Neural cell (in vitro differentiated cells): Measurements from ENCODE around the gene ARHGEF19. TPM values are rescaled to one million over a fixed set of nuclear protein-coding genes. Genes with fewer than 3 reads are reported as not detected.
"Not testable (repeated sequence)": the region's sequence is repeated elsewhere in the genome, so short reads cannot be mapped to it uniquely, and the experiment has no call there.

Experiments used
- H2AFZ ChIP-seq: fragments of 200-600, 300-800 bp; sonication (generic), shearing (Covaris generic); 2 replicates; pipeline ENCODE4 v1.6.0; 2014; ENCODE audit warnings: low read depth, mild to moderate bottlenecking, antibody characterized with exemption, low read length, moderate library complexity
- H3F3A ChIP-seq: fragments of 200-600 bp; shearing (Covaris generic); 2 replicates; pipeline ENCODE4 v1.6.1; 2016; ENCODE audit warnings: mild to moderate bottlenecking, moderate library complexity, mixed read lengths, antibody characterized with exemption, low read length; ENCODE audit not compliant: insufficient read depth, poor library complexity, severe bottlenecking
- H3K27ac ChIP-seq: fragments of 200-600, 300-800 bp; sonication (generic), shearing (Covaris generic); 2 replicates; pipeline ENCODE4 v1.5.1; 2014; ENCODE audit warnings: mild to moderate bottlenecking, low read length, moderate library complexity
- H3K27me3 ChIP-seq: fragments of 300-800, 200-600 bp; sonication (generic), shearing (Covaris generic); 2 replicates; pipeline ENCODE4 v1.6.0; 2014; ENCODE audit warnings: mild to moderate bottlenecking, low read depth, low read length, moderate library complexity; ENCODE audit not compliant: insufficient read depth
- H3K36me3 ChIP-seq: fragments of 300-800, 200-600 bp; sonication (generic), shearing (Covaris generic); 2 replicates; pipeline ENCODE4 v1.5.1; 2014; ENCODE audit warnings: mild to moderate bottlenecking, antibody characterized with exemption, low read length, moderate library complexity; ENCODE audit not compliant: insufficient read depth
- H3K4me2 ChIP-seq: fragments of 300-800, 200-600 bp; sonication (generic), shearing (Covaris generic); 2 replicates; pipeline ENCODE4 v1.6.0; 2014; ENCODE audit warnings: mild to moderate bottlenecking, low read length
- H3K4me3 ChIP-seq: fragments of 300-800, 200-600 bp; sonication (generic), shearing (Covaris generic); 2 replicates; pipeline ENCODE4 v1.5.1; 2014; ENCODE audit warnings: mild to moderate bottlenecking, low read length, moderate library complexity
- H3K79me2 ChIP-seq: fragments of 200-600 bp; shearing (Covaris generic); replicated peaks from 2 replicates; pipeline ENCODE4 v1.6.0; 2014; ENCODE audit warnings: mild to moderate bottlenecking, low read length, moderate library complexity; ENCODE audit not compliant: insufficient read depth
- H3K9ac ChIP-seq: fragments of 300-800, 200-600 bp; sonication (generic), shearing (Covaris generic); 2 replicates; pipeline ENCODE4 v1.6.1; 2016; ENCODE audit warnings: mild to moderate bottlenecking, low read length, mixed read lengths
- H3K9me2 ChIP-seq: fragments of 200-600 bp; shearing (Covaris generic); 2 replicates; pipeline ENCODE4 v1.6.1; 2016; ENCODE audit warnings: mild to moderate bottlenecking, low read length, mixed read lengths; ENCODE audit not compliant: insufficient read depth
- H3K9me3 ChIP-seq: fragments of 200-600, 300-800 bp; sonication (generic), shearing (Covaris generic); 2 replicates; pipeline ENCODE4 v1.6.1; 2016; ENCODE audit warnings: mild to moderate bottlenecking, mixed run types, low read length, moderate library complexity, mixed read lengths
- H4K20me1 ChIP-seq: fragments of 200-600 bp; shearing (Covaris generic); 2 replicates; pipeline ENCODE4 v1.6.1; 2016; ENCODE audit warnings: mild to moderate bottlenecking, mixed run types; ENCODE audit not compliant: insufficient read depth
- EP300 ChIP-seq: fragments of 450-650 bp; conservative IDR thresholded peaks from 2 replicates; pipeline ENCODE4 v1.6.1; 2014; ENCODE audit warnings: antibody characterized with exemption, mild to moderate bottlenecking, moderate library complexity; ENCODE audit not compliant: poor library complexity, severe bottlenecking
- EZH2 ChIP-seq: fragments of 200-600, 300-800 bp; shearing (Covaris generic), sonication (generic); IDR thresholded peaks from 2 replicates; pipeline ENCODE4 v1.6.1; 2014; ENCODE audit warnings: antibody characterized with exemption, low read length, borderline replicate concordance, mild to moderate bottlenecking; ENCODE audit not compliant: insufficient read depth, poor library complexity, severe bottlenecking
- MXI1 ChIP-seq: fragments of 450-650 bp; conservative IDR thresholded peaks from 2 replicates; pipeline ENCODE4 v1.6.1; 2014; ENCODE audit warnings: antibody characterized with exemption, mild to moderate bottlenecking; ENCODE audit not compliant: poor library complexity, severe bottlenecking
- POLR2AphosphoS5 ChIP-seq: IDR thresholded peaks from 2 replicates; pipeline ENCODE4 v1.6.1; 2012
- RAD21 ChIP-seq: fragments of 450-650 bp; conservative IDR thresholded peaks from 2 replicates; pipeline ENCODE4 v1.6.1; 2014; ENCODE audit warnings: antibody characterized with exemption, mild to moderate bottlenecking, moderate library complexity
- SMC3 ChIP-seq: fragments of 450-650 bp; conservative IDR thresholded peaks from 2 replicates; pipeline ENCODE4 v1.6.1; 2014; ENCODE audit warnings: antibody characterized with exemption, mild to moderate bottlenecking, moderate library complexity; ENCODE audit not compliant: poor library complexity
- TAF1 ChIP-seq: IDR thresholded peaks from 2 replicates; pipeline ENCODE4 v1.6.1; 2012; ENCODE audit warnings: low read depth
- polyA plus RNA-seq: library from polyadenylated mRNA; depleted of rRNA; stranded (reverse); fragments of >200 nt; gene quantifications from 2 replicates; pipeline ENCODE4 v1.2.3, GENCODE V29; 2014
- TF ChIP-seq, protein P1 (sequence below): IDR thresholded peaks from 2 replicates; pipeline ENCODE4 v1.6.1; 2012; ENCODE audit warnings: borderline replicate concordance
- TF ChIP-seq, protein P2 (sequence below): fragments of 450-650 bp; IDR thresholded peaks from 2 replicates; pipeline ENCODE4 v1.5.1; 2014; ENCODE audit warnings: antibody characterized with exemption, mild to moderate bottlenecking, moderate library complexity; ENCODE audit not compliant: poor library complexity, severe bottlenecking

The ARHGEF19 gene
- polyA plus RNA-seq, 1 donor from 2014 or later, result 0.93 TPM

DNA sequence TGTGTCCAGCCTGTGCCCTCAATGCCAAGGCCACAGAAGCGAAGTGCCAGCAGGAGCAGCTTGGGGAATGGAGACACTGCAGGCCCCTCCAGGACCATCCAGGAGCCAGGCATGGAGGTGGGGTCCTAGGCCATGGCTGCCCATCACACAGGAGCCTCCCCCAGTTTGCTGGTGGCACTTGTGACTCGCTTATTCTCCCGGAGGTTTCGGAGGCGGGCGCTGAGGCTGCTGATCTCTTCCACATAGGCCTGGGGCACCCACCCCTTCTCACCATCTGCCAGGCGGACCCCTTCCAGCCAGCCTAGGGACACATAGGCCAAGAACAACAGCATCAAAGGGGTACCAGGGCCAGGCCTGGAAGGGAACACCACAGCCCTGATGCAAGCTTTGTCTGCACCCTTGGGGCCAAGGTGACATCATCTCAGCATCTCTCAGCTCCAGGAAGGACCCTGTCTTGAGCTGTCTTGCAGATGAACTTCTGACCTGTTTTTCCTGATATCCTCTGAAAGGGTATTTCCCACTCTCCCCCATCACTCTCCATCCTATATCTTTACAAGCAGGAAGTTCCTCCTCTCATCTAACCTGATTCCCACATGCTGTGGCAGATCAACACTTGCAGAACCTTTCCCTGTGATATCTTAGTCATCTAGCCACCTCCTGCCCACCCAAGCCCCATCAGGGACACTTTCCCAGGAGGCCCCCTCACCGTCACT is 13.9 kb downstream of the ARHGEF19 start:
- no peak overlapping the region for H2AFZ ChIP-seq
- no peaks in the 10 kb centered on the region for H3F3A ChIP-seq
- no peaks in the 10 kb centered on the region for H4K20me1 ChIP-seq
- H3K4me3 ChIP-seq, result no peak overlapping the region
- H3K9ac ChIP-seq, result no peak overlapping the region
- H3K79me2 ChIP-seq, result no peaks in the 10 kb centered on the region
- no peaks in the 10 kb centered on the region for H3K9me3 ChIP-seq
- TF ChIP-seq MXI1 (no peak), EP300 (no peak), EZH2 (no peak), RAD21 (no peak), SMC3 (no peak), POLR2AphosphoS5 (no peak), TAF1 (no peak)
- TF ChIP-seq, protein P1, sequence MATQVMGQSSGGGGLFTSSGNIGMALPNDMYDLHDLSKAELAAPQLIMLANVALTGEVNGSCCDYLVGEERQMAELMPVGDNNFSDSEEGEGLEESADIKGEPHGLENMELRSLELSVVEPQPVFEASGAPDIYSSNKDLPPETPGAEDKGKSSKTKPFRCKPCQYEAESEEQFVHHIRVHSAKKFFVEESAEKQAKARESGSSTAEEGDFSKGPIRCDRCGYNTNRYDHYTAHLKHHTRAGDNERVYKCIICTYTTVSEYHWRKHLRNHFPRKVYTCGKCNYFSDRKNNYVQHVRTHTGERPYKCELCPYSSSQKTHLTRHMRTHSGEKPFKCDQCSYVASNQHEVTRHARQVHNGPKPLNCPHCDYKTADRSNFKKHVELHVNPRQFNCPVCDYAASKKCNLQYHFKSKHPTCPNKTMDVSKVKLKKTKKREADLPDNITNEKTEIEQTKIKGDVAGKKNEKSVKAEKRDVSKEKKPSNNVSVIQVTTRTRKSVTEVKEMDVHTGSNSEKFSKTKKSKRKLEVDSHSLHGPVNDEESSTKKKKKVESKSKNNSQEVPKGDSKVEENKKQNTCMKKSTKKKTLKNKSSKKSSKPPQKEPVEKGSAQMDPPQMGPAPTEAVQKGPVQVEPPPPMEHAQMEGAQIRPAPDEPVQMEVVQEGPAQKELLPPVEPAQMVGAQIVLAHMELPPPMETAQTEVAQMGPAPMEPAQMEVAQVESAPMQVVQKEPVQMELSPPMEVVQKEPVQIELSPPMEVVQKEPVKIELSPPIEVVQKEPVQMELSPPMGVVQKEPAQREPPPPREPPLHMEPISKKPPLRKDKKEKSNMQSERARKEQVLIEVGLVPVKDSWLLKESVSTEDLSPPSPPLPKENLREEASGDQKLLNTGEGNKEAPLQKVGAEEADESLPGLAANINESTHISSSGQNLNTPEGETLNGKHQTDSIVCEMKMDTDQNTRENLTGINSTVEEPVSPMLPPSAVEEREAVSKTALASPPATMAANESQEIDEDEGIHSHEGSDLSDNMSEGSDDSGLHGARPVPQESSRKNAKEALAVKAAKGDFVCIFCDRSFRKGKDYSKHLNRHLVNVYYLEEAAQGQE, result no peak
- TF ChIP-seq, protein P2, sequence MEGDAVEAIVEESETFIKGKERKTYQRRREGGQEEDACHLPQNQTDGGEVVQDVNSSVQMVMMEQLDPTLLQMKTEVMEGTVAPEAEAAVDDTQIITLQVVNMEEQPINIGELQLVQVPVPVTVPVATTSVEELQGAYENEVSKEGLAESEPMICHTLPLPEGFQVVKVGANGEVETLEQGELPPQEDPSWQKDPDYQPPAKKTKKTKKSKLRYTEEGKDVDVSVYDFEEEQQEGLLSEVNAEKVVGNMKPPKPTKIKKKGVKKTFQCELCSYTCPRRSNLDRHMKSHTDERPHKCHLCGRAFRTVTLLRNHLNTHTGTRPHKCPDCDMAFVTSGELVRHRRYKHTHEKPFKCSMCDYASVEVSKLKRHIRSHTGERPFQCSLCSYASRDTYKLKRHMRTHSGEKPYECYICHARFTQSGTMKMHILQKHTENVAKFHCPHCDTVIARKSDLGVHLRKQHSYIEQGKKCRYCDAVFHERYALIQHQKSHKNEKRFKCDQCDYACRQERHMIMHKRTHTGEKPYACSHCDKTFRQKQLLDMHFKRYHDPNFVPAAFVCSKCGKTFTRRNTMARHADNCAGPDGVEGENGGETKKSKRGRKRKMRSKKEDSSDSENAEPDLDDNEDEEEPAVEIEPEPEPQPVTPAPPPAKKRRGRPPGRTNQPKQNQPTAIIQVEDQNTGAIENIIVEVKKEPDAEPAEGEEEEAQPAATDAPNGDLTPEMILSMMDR, result no peak
- no peaks in the 10 kb centered on the region for H3K36me3 ChIP-seq
- H3K27me3 ChIP-seq, result no peaks in the 10 kb centered on the region
- no peak overlapping the region for H3K27ac ChIP-seq
- no peak overlapping the region for H3K4me2 ChIP-seq
- H3K9me2 ChIP-seq, result no peaks in the 10 kb centered on the region

DNA sequence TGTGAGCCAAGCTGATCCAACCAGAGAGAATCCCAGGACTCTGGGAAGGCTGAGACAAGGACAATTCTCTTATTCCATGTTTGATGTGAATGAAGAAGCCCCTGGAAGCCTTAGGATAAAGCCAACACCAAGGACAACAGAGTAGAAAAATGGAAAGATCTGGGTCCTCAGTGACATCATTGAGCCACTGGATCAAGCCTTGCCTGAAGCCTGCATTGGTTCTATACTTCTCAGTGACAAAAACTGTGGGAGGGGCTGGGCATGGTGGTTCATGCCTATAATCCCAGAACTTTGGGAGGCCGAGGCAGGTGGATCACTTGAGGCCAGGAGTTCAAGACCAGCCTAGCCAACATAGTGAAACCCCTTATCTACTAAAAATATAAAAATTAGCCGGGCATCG is 15.6 kb downstream of the ARHGEF19 start:
- Histone ChIP-seq H3F3A (no peaks in the 10 kb centered on the region), H4K20me1 (no peaks in the 10 kb centered on the region), H3K9ac (no peak overlapping the region), H3K4me3 (no peak overlapping the region), H3K9me3 (no peaks in the 10 kb centered on the region), H3K36me3 (no peaks in the 10 kb centered on the region), H3K9me2 (no peaks in the 10 kb centered on the region), H3K79me2 (no peaks in the 10 kb centered on the region), H3K4me2 (no peak overlapping the region), H3K27me3 (no peaks in the 10 kb centered on the region), H3K27ac (no peak overlapping the region), H2AFZ (no peak overlapping the region)
- TF ChIP-seq RAD21 (no peak), TAF1 (no peak), MXI1 (no peak), POLR2AphosphoS5 (no peak), SMC3 (no peak), EZH2 (no peak), EP300 (no peak)
- TF ChIP-seq, protein P2, result no peak
- TF ChIP-seq, protein P1, result no peak

DNA sequence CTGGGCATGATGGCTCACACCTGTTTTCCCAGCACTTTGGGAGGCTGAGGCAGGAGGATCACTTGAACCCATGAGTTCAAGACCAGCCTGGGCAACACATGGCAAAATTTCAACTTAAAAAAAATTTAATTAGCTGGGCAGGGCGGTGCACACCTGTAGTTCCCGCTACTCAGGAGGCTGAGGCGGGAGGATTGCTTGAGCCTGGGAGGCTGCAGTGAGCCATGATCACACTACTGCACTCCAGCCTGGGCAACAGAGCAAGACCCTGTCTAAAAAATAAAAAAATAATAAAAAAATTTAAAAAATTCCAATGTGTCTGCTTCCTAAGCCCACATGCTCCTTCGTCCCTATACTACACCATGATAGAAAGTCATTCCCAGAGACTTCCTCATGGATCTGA is 16.3 kb downstream of the ARHGEF19 start:
- not testable (repeated sequence) for H3K27ac ChIP-seq, H3K9me2 ChIP-seq, H4K20me1 ChIP-seq, H3F3A ChIP-seq, H3K9me3 ChIP-seq, H3K4me2 ChIP-seq, H3K27me3 ChIP-seq, H2AFZ ChIP-seq, H3K36me3 ChIP-seq, H3K4me3 ChIP-seq, H3K79me2 ChIP-seq, H3K9ac ChIP-seq
